Type B pancreatic cell (in vitro differentiated cells): ENCODE results near the gene YWHAE. TPM values are rescaled to one million over a fixed set of nuclear protein-coding genes. Genes with fewer than 3 reads are reported as not detected.

Experiments
- DNase-seq: peaks from one replicate; pipeline ENCODE4 v3.0.0; 2021; ENCODE audit warnings: mixed read lengths; ENCODE audit not compliant: unreplicated experiment; ENCODE audit errors: extremely low spot score
- H3K27ac Mint-ChIP-seq: 2 replicates; pipeline ENCODE4 v1.8.0; 2021; ENCODE audit warnings: mild to moderate bottlenecking, mixed read lengths
- H3K27me3 Mint-ChIP-seq: 2 replicates; pipeline ENCODE4 v1.8.0; 2021; ENCODE audit warnings: mixed read lengths
- H3K36me3 Mint-ChIP-seq: 2 replicates; pipeline ENCODE4 v1.8.0; 2021; ENCODE audit warnings: mixed read lengths
- H3K4me1 Mint-ChIP-seq: one replicate; pipeline ENCODE4 v1.8.0; 2021; ENCODE audit warnings: mixed read lengths; ENCODE audit not compliant: unreplicated experiment
- H3K4me3 Mint-ChIP-seq: 2 replicates; pipeline ENCODE4 v1.8.0; 2021; ENCODE audit warnings: mild to moderate bottlenecking, mixed read lengths
- H3K9me3 Mint-ChIP-seq: 2 replicates; pipeline ENCODE4 v1.8.0; 2021; ENCODE audit warnings: mixed read lengths
- CTCF ChIP-seq: fragments of 200-600 bp; sonication (generic); conservative IDR thresholded peaks from 2 replicates; pipeline ENCODE4 v1.5.0; 2021; ENCODE audit warnings: antibody characterized with exemption, mild to moderate bottlenecking
- total RNA-seq: library from RNA; stranded (reverse); gene quantifications from 2 replicates; pipeline ENCODE4 v1.2.1, GENCODE V29; 2021; ENCODE audit warnings: low replicate concordance

YWHAE gene
- total RNA-seq, 1 donor from 2014 or later = 773 TPM

- Mint-ChIP-seq H3K27me3 (no peaks in the 10 kb centered on the region), H3K9me3 (no peaks in the 10 kb centered on the region), H3K27ac (no peak overlapping the region), H3K4me3 (no peak overlapping the region), H3K4me1 (peaks cover 3% of the 10 kb centered on the region), H3K36me3 (peaks cover 14% of the 10 kb centered on the region)
- DNase-seq = no peak
- TF ChIP-seq CTCF = no peak
Observed at GRCh38 chr17:1442187-1442586, 42.2 kb upstream of the YWHAE start.

GRCh38 chr17:1440921-1441320 lies 40.9 kb upstream of the YWHAE start:
- no peaks in the 10 kb centered on the region for H3K9me3 Mint-ChIP-seq
- no peak for DNase-seq
- H3K4me3 Mint-ChIP-seq = no peak overlapping the region
- no peaks in the 10 kb centered on the region for H3K4me1 Mint-ChIP-seq
- no peaks in the 10 kb centered on the region for H3K27me3 Mint-ChIP-seq
- TF ChIP-seq CTCF = no peak
- H3K27ac Mint-ChIP-seq = no peak overlapping the region
- H3K36me3 Mint-ChIP-seq = peaks cover 16% of the 10 kb centered on the region

- Mint-ChIP-seq H3K4me3 (peak overlapping the region; percentile 45), H3K4me1 (no peaks in the 10 kb centered on the region), H3K36me3 (peaks cover 16% of the 10 kb centered on the region), H3K9me3 (no peaks in the 10 kb centered on the region), H3K27me3 (no peaks in the 10 kb centered on the region), H3K27ac (peak overlapping the region; percentile 89)
- TF ChIP-seq CTCF = no peak
- DNase-seq = no peak
Observed at GRCh38 chr17:1438593-1439083, 38.6 kb upstream of the YWHAE start.

- TF ChIP-seq CTCF = no peak
- no peak for DNase-seq
- Mint-ChIP-seq H3K4me1 (no peaks in the 10 kb centered on the region), H3K4me3 (no peak overlapping the region), H3K27me3 (no peaks in the 10 kb centered on the region), H3K36me3 (peaks cover 32% of the 10 kb centered on the region), H3K9me3 (no peaks in the 10 kb centered on the region), H3K27ac (peak overlapping the region; percentile 89)
Observed at GRCh38 chr17:1435326-1435725, 35.3 kb upstream of the YWHAE start.

- no peak overlapping the region for H3K4me3 Mint-ChIP-seq
- DNase-seq = no peak
- H3K9me3 Mint-ChIP-seq = no peaks in the 10 kb centered on the region
- no peak overlapping the region for H3K27ac Mint-ChIP-seq
- no peaks in the 10 kb centered on the region for H3K27me3 Mint-ChIP-seq
- TF ChIP-seq CTCF = no peak
- peaks cover 33% of the 10 kb centered on the region for H3K36me3 Mint-ChIP-seq
- H3K4me1 Mint-ChIP-seq = no peaks in the 10 kb centered on the region
Observed at GRCh38 chr17:1434150-1434549, 34.1 kb upstream of the YWHAE start.

GRCh38 chr17:1431631-1432104 lies 31.6 kb upstream of the YWHAE start:
- peak overlapping the region; percentile 12 for H3K27ac Mint-ChIP-seq

More at GRCh38 chr17:1431631-1432104, 31.6 kb upstream of the YWHAE start:
- peaks cover 31% of the 10 kb centered on the region for H3K36me3 Mint-ChIP-seq
- H3K4me3 Mint-ChIP-seq = no peak overlapping the region
- no peaks in the 10 kb centered on the region for H3K9me3 Mint-ChIP-seq
- no peak for TF ChIP-seq CTCF
- no peaks in the 10 kb centered on the region for H3K27me3 Mint-ChIP-seq
- no peaks in the 10 kb centered on the region for H3K4me1 Mint-ChIP-seq
- DNase-seq = no peak
